ENCODE results near the gene TPK1. TPM values are rescaled to one million over a fixed set of nuclear protein-coding genes. Genes with fewer than 3 reads are reported as not detected.
"Not testable (repeated sequence)": the region's sequence is repeated elsewhere in the genome, so short reads cannot be mapped to it uniquely, and the experiment has no call there.

The TPK1 gene
- total RNA-seq, 1 donor from 2014 or later, result 5.7 TPM

DNA sequence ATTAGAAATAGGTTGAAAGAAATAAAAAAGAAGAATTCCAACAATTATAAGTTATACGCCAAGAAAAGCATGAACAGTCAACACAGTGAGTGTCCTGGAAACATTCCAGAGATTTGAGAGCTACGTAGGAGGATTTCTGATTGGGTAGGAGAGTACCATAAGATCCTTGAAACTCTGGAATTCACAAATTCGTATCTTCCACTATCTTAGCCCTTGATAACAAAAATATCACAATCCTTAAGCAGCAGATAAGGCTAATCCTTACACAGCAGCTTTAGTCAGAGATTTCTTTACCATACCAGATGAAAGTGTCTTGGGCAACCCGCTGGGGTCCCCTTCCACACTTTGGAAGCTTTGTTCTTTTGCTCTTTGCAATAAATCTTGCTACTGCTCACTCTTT lies 8.2 kb downstream of the TPK1 start:
- intact Hi-C loops (cut with DNase I), result no loop called here
- DNase-seq (ENCODE audit: low spot score), result no peak

GRCh38 chr7:144826208-144826607 lies 9.6 kb downstream of the TPK1 start:
- intact Hi-C loops (cut with DNase I), result no loop called here
- no peak for DNase-seq (ENCODE audit: low spot score)

DNA sequence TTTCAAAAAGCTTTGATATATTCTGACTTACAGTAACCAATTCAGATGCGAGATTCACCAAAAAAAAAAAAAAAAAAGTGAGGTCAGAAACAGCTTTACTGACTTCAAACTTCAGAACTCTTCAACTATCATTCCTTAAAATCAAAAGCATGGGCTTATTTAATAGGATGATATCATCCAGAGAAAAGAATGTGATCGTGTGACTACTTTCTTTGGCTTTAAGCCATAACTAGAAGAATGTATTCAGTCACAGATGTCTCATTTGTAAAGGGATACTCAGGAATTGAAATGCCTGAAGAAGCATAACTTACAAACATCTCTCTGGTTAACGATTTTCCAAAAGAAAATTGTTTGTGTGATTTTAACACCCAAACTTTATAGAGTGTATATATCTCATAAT lies 11.5 kb downstream of the TPK1 start:
- intact Hi-C loops (cut with DNase I), result no loop called here
- no peak for DNase-seq (ENCODE audit: low spot score)

- intact Hi-C loops (cut with DNase I), result no loop called here
- DNase-seq (ENCODE audit: low spot score), result no peak
Measured at GRCh38 chr7:144822223-144822622, 13.6 kb downstream of the TPK1 start.

DNA sequence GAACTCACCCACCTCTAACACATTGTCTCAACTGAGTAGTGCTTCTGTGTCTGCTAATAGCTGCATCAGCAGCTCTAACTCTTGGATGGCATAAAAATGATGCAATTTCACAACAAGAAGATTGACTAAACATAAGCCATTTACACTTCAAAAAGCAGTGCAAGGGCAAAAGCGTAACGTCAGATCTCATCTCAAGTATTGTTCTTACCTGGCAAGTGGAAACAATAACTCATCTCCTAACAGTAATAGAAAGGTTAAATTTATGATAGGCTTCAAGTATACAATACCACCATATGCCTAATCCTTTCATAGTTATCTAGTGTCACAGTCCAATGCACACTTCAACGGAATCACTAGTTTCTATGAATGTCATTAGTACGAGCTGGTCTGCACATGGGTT lies 14.8 kb downstream of the TPK1 start:
- intact Hi-C loops (cut with DNase I), result no loop called here
- DNase-seq (ENCODE audit: low spot score), result no peak

DNA sequence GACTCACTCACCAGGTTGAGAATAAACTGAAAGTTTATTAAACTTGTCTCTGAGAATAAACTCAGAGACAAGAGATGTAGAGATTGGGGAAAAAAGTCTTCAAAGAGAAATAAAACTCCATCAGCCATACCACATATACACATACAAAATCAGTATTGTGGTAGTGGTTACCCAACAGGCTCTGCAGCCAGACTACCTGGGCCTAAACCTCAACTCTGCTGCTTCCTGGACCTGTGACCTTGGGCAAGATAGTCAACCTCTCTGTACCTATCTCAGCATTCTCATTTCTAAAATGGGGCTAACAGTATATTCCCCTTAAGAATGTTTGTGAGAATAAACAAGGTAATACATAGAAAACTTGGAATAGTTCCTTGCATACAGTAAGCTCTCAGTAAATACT lies 15.3 kb downstream of the TPK1 start:
- no peak for DNase-seq (ENCODE audit: low spot score)
- intact Hi-C loops (cut with DNase I), result no loop called here

GRCh38 chr7:144819566-144819965 lies 16.3 kb downstream of the TPK1 start:
- no peak for DNase-seq (ENCODE audit: low spot score)
- intact Hi-C loops (cut with DNase I), result no loop called here

DNA sequence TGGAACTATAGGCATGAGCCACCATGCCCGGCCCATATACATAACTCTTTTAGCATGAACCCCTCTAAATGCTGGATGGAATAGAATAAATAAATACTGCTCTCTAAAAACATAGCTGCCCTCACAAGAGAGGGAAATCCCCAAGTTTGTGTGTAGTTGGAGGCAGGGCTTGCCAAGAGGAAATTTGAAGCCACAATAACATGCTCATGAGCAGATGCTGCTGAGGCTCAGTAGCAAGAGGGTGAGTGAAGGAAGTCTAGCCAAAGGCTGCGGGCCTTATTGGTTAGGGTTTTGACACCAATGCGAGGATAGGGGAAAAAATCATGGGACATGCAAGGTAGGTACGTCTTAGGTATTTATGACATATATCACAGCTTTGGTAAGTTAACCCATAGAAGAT lies 17.3 kb downstream of the TPK1 start:
- DNase-seq (ENCODE audit: low spot score), result no peak
- intact Hi-C loops (cut with DNase I), result no loop called here

GRCh38 chr7:144817001-144817400 lies 18.9 kb downstream of the TPK1 start:
- intact Hi-C loops (cut with DNase I), result no loop called here

GRCh38 chr7:144814299-144814698 lies 21.6 kb downstream of the TPK1 start:
- intact Hi-C loops (cut with DNase I), result no loop called here
- DNase-seq (ENCODE audit: low spot score), result no peak

More at GRCh38 chr7:144817001-144817400, 18.9 kb downstream of the TPK1 start:
- DNase-seq (ENCODE audit: low spot score), result no peak

- no peak for DNase-seq (ENCODE audit: low spot score)
- intact Hi-C loops (cut with DNase I), result no loop called here
Measured at GRCh38 chr7:144812379-144813283, 23.2 kb downstream of the TPK1 start.

DNA sequence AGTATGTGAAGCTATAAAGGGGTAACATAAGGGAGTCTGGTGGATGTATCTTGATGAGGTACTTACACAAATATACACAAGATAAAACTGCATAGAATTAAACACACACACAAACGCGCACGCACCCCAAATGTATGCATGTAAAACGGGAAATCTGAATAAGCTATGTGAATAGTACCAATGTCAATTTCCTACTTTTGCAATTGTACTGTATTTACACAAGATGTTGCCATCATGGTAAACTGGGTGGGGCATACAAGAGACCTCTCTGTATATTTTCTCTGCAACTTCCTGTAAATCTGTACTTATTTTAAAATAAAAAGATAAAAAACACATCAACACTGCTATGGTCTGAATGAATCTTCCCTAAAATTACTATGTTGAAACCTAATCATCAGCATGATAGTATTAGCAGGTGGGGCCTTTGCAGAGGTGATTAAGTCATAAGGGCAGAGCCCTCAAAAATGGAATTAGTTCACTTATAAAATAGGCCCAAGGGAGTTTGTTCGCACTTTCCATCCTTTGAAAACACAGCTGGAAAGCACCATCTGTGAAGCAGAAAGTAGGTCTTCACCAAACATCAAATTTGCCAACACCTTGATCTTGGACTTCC lies 30.1 kb downstream of the TPK1 start:
- intact Hi-C loops (cut with DNase I), result no loop called here
- no peak for DNase-seq (ENCODE audit: low spot score)

- DNase-seq (ENCODE audit: low spot score); intact Hi-C loops (cut with DNase I): not testable (repeated sequence)
Measured at GRCh38 chr7:144800678-144801436, 35.0 kb downstream of the TPK1 start.

- intact Hi-C loops (cut with DNase I), result no loop called here
- DNase-seq (ENCODE audit: low spot score), result no peak
Measured at GRCh38 chr7:144796919-144797318, 38.9 kb downstream of the TPK1 start.

- no peak for DNase-seq (ENCODE audit: low spot score)
- intact Hi-C loops (cut with DNase I), result no loop called here
Measured at GRCh38 chr7:144792050-144792449, 43.8 kb downstream of the TPK1 start.

- no peak for DNase-seq (ENCODE audit: low spot score)
- intact Hi-C loops (cut with DNase I), result no loop called here
Measured at GRCh38 chr7:144791488-144791887, 44.4 kb downstream of the TPK1 start.

DNA sequence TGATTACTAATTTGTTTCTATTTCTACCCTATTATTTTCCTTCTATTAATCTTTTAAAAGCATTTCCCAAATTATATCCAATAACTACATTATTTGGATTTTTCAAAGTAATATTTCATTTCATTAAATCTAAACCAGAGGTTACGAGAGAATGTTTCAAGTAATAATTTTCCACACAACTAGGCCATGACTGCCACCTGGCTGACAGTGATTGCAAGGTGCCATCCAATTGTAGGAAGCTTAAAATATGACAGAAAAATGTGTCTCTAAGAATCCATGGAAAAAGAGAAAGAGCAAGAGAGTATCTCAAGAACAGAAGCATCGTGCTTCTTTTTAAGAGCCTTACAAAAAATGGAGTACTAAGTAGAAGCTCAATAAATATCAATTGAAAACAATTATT lies 48.7 kb downstream of the TPK1 start:
- intact Hi-C loops (cut with DNase I), result no loop called here
- no peak for DNase-seq (ENCODE audit: low spot score)

DNA sequence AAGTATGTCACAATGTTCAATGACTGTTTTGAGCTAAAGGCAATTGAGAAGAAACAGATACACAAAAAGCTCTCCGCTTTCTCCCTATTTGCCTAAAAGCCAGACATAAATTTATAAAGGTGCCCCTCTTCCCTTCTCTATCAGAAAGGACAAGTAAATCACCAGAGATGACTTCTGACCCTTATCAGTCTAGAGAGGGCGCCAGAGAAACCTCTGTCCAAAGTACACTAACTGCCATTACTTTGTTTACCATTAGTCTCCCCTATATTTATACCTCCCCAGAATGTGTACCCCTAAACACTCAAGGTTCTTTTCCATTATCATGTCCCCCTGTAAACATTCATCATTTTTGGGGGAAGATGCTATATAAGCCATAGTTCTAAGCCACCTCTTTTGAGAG lies 49.3 kb downstream of the TPK1 start:
- no peak for DNase-seq (ENCODE audit: low spot score)
- intact Hi-C loops (cut with DNase I), result no loop called here

DNA sequence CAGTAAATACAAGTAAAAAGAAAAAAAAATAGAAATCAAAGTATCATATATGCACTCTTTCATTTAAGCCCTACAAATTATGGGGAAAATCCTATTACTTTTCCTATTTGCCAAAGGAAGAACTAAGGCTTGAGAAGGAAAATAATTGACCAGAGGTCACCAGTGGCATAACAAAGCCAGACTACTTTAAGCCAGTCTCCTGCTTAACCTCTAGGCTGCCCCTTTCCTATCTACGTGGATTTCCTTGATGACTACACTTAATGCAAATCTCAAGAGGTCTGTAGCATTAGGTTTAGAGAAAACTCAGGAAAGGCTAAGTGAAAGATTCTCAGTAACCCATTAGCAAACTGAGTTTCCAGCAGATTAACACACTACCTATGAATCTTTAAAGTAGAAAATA lies 49.8 kb downstream of the TPK1 start:
- intact Hi-C loops (cut with DNase I), result no loop called here
- no peak for DNase-seq (ENCODE audit: low spot score)

GRCh38 chr7:144785521-144785920 lies 50.3 kb downstream of the TPK1 start:
- DNase-seq (ENCODE audit: low spot score), result no peak
- intact Hi-C loops (cut with DNase I), result no loop called here

- no peak for DNase-seq (ENCODE audit: low spot score)
Measured at GRCh38 chr7:144784943-144785342, 50.9 kb downstream of the TPK1 start.

More at GRCh38 chr7:144784943-144785342, 50.9 kb downstream of the TPK1 start:
- intact Hi-C loops (cut with DNase I), result no loop called here
